Ishikawa (cell line): Measurements from ENCODE around the gene TADA3.

Experiments used
- CREB1 ChIP-seq: IDR thresholded peaks from 2 replicates; pipeline ENCODE4 v1.6.1; 2012; ENCODE audit warnings: low read depth
- EGR1 ChIP-seq: IDR thresholded peaks from 2 replicates; pipeline ENCODE4 v1.6.1; 2012
- EP300 ChIP-seq: IDR thresholded peaks from 2 replicates; pipeline ENCODE4 v1.6.1; 2012; ENCODE audit warnings: borderline replicate concordance
- FOXM1 ChIP-seq: IDR thresholded peaks from 2 replicates; pipeline ENCODE4 v1.6.1; 2012; ENCODE audit warnings: low read depth, borderline replicate concordance
- NFIC ChIP-seq: IDR thresholded peaks from 2 replicates; pipeline ENCODE4 v1.6.1; 2012
- TAF1 ChIP-seq: IDR thresholded peaks from 2 replicates; pipeline ENCODE4 v1.6.1; 2012; ENCODE audit warnings: low read depth, mild to moderate bottlenecking
- TCF12 ChIP-seq: IDR thresholded peaks from 2 replicates; pipeline ENCODE4 v1.6.1; 2012; ENCODE audit warnings: low read depth
- TEAD4 ChIP-seq: IDR thresholded peaks from 2 replicates; pipeline ENCODE4 v1.6.1; 2012
- YY1 ChIP-seq: IDR thresholded peaks from 2 replicates; pipeline ENCODE4 v1.6.1; 2012; ENCODE audit warnings: low read depth
- TF ChIP-seq, protein P1 (sequence below): IDR thresholded peaks from 2 replicates; pipeline ENCODE4 v1.6.1; 2012; ENCODE audit warnings: low read depth, mild to moderate bottlenecking
- TF ChIP-seq, protein P2 (sequence below): IDR thresholded peaks from 2 replicates; pipeline ENCODE4 v1.6.1; 2012

DNA sequence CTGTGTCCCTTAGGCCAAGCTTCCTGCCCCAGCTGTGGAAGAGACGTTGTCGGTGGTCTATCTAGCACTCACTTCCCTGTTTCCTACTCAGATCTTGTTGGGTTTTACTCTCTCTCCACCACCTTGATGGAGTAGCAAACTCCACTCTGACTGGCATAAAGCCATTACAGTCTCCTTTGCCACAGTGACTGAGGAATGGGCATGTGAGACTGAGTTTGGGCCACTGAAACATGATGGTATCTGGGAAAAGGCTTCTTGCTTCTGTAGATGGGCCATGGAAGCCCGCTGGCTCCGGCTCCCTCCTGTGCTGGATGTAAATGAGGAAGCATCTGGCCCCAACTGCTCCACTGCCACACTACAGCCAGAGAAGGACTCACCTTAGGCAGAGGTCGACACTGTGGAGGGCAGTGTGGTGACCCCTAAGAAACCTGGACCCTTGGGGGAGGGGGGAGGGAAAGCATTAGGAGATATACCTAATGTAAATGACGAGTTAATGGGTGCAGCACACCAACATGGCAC, 13.1 kb downstream of the TADA3 start:
- TF ChIP-seq, protein P1, sequence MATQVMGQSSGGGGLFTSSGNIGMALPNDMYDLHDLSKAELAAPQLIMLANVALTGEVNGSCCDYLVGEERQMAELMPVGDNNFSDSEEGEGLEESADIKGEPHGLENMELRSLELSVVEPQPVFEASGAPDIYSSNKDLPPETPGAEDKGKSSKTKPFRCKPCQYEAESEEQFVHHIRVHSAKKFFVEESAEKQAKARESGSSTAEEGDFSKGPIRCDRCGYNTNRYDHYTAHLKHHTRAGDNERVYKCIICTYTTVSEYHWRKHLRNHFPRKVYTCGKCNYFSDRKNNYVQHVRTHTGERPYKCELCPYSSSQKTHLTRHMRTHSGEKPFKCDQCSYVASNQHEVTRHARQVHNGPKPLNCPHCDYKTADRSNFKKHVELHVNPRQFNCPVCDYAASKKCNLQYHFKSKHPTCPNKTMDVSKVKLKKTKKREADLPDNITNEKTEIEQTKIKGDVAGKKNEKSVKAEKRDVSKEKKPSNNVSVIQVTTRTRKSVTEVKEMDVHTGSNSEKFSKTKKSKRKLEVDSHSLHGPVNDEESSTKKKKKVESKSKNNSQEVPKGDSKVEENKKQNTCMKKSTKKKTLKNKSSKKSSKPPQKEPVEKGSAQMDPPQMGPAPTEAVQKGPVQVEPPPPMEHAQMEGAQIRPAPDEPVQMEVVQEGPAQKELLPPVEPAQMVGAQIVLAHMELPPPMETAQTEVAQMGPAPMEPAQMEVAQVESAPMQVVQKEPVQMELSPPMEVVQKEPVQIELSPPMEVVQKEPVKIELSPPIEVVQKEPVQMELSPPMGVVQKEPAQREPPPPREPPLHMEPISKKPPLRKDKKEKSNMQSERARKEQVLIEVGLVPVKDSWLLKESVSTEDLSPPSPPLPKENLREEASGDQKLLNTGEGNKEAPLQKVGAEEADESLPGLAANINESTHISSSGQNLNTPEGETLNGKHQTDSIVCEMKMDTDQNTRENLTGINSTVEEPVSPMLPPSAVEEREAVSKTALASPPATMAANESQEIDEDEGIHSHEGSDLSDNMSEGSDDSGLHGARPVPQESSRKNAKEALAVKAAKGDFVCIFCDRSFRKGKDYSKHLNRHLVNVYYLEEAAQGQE, result no peak
- no peak for TF ChIP-seq TCF12
- TF ChIP-seq, protein P2, sequence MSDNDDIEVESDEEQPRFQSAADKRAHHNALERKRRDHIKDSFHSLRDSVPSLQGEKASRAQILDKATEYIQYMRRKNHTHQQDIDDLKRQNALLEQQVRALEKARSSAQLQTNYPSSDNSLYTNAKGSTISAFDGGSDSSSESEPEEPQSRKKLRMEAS, result no peak
- TF ChIP-seq TEAD4, result no peak
- no peak for TF ChIP-seq EP300
- TF ChIP-seq TAF1, result no peak
- TF ChIP-seq YY1, result no peak
- TF ChIP-seq FOXM1, result no peak
- no peak for TF ChIP-seq CREB1
- no peak for TF ChIP-seq EGR1
- TF ChIP-seq NFIC, result no peak
